HepG2 (cell line): ENCODE data around the gene MOGAT3. TPM values are rescaled to one million over a fixed set of nuclear protein-coding genes. Genes with fewer than 3 reads are reported as not detected.

ENCODE experiments used
- ARID5B ChIP-seq: IDR thresholded peaks from 2 replicates; pipeline ENCODE4 v1.4.0; 2020; ENCODE audit warnings: mild to moderate bottlenecking, missing genetic modification reagents
- CREM ChIP-seq, 2 experiments: sonication (generic) in 1 of 2; formaldehyde crosslinking in 1 of 2; IDR thresholded peaks; 2 replicates each; pipeline versions ENCODE4 v1.4.0 to v1.6.1; 2016 to 2020; ENCODE audit warnings: antibody characterized with exemption in 1 of 2, mild to moderate bottlenecking in 1 of 2, missing genetic modification reagents in 1 of 2
- ELF3 ChIP-seq: IDR thresholded peaks from 2 replicates; pipeline ENCODE4 v1.6.1; 2016; ENCODE audit warnings: missing genetic modification reagents, missing compliant biosample characterization
- KLF9 ChIP-seq: IDR thresholded peaks from 2 replicates; pipeline ENCODE4 v1.6.1; 2016; ENCODE audit warnings: low read depth
- LCORL ChIP-seq, 2 experiments: fragments of 450-650 bp in 1 of 2; sonication (generic) in 1 of 2; formaldehyde crosslinking in 1 of 2; IDR thresholded peaks; 2 replicates each; pipeline versions ENCODE4 v1.5.0 to v1.6.1; 2017 to 2020; ENCODE audit warnings: antibody characterized with exemption in 1 of 2, missing genetic modification reagents in 1 of 2
- MTA1 ChIP-seq: sonication (generic); formaldehyde crosslinking; IDR thresholded peaks from 2 replicates; pipeline ENCODE4 v1.4.0; 2020; ENCODE audit warnings: missing genetic modification reagents, mild to moderate bottlenecking, borderline replicate concordance
- NFYC ChIP-seq: IDR thresholded peaks from 2 replicates; pipeline ENCODE4 v1.6.1; 2016; ENCODE audit warnings: missing genetic modification reagents, missing compliant biosample characterization
- NR0B2 ChIP-seq: sonication (generic); formaldehyde crosslinking; IDR thresholded peaks from 2 replicates; pipeline ENCODE4 v1.4.0; 2020; ENCODE audit warnings: mild to moderate bottlenecking, missing genetic modification reagents
- PTBP1 ChIP-seq: fragments of 200-400 bp; formaldehyde crosslinking; IDR thresholded peaks from 2 replicates; pipeline ENCODE4 v1.6.1; 2018; ENCODE audit warnings: low read length, low read depth; ENCODE audit not compliant: poor library complexity, severe bottlenecking
- SOX6 ChIP-seq, 2 experiments: fragments of 450-650 bp in 1 of 2; sonication (generic) in 1 of 2; formaldehyde crosslinking in 1 of 2; IDR thresholded peaks; 2 replicates each; pipeline versions ENCODE4 v1.4.0 to v1.6.1; 2017 to 2020; ENCODE audit warnings: antibody characterized with exemption in 1 of 2, mild to moderate bottlenecking in 1 of 2, missing genetic modification reagents in 1 of 2
- STAT5B ChIP-seq: sonication (generic); formaldehyde crosslinking; IDR thresholded peaks from 2 replicates; pipeline ENCODE4 v1.4.0; 2020; ENCODE audit warnings: missing genetic modification reagents
- TFDP2 ChIP-seq: sonication (generic); formaldehyde crosslinking; IDR thresholded peaks from 2 replicates; pipeline ENCODE4 v1.4.0; 2020; ENCODE audit warnings: missing genetic modification reagents
- THAP7 ChIP-seq: sonication (generic); formaldehyde crosslinking; IDR thresholded peaks from 2 replicates; pipeline ENCODE4 v1.8.1; 2023; ENCODE audit warnings: mild to moderate bottlenecking, missing genetic modification reagents
- YY1 ChIP-seq: IDR thresholded peaks from 2 replicates; pipeline ENCODE4 v1.6.1; 2011; ENCODE audit warnings: low read length, low read depth, moderate library complexity, mild to moderate bottlenecking; ENCODE audit not compliant: insufficient read depth, insufficient replicate concordance
- ZNF281 ChIP-seq: sonication (generic); formaldehyde crosslinking; IDR thresholded peaks from 2 replicates; pipeline ENCODE4 v1.4.0; 2020; ENCODE audit warnings: missing genetic modification reagents, borderline replicate concordance
- ZNF777 ChIP-seq: sonication (generic); formaldehyde crosslinking; IDR thresholded peaks from 2 replicates; pipeline ENCODE4 v1.4.0; 2020; ENCODE audit warnings: missing genetic modification reagents
- polyA plus RNA-seq, 8 experiments: library from polyadenylated mRNA; depleted of rRNA in 3 of 8; stranded (reverse) in 7 of 8; unstranded in 1 of 8; fragments of >200 nt; fragmentation: Illumina TruSeq in 4 of 8; extraction: Trizol in 4 of 8; gene quantifications; 2 replicates each; pipeline versions ENCODE4 v1.2.1 to v1.2.3, GENCODE V29; 2011 to 2016; ENCODE audit warnings: low read depth in 4 of 8, missing spikeins in 1 of 8, mixed read lengths in 1 of 8; ENCODE audit not compliant: insufficient read depth in 1 of 8
- total RNA-seq, 5 experiments: library from RNA; depleted of rRNA; stranded (reverse); fragments of >200 nt; fragmentation: Illumina TruSeq; extraction: Trizol; gene quantifications; 2 replicates each; pipeline ENCODE4 v1.2.3, GENCODE V29; 2016; ENCODE audit warnings: low read depth in 1 of 5

Gene MOGAT3
- total and polyA plus RNA-seq, 2 of the 13 experiments (the other 11 are each of a cell fraction or from before 2014, with no cell fraction given), result 22.5 to 30.5 TPM

GRCh38 chr7:101217388-101218235, 16.8 kb upstream of the MOGAT3 start, which contains the start of the genes PLOD3 and ZNHIT1 (continued):
- TF ChIP-seq LCORL (IDR thresholded peaks at IDR 0.05) (no peak), LCORL (CRISPR knock-in tag; IDR thresholded peaks at IDR 0.05) (peak; percentile 28; the same call in 1 of the 2 replicates), ZNF777 (CRISPR knock-in tag) (peak; percentile 38; the same call in 1 of the 2 replicates), PTBP1 (no peak), NFYC (CRISPR knock-in tag) (no peak), YY1 (peak; percentile 96), NR0B2 (CRISPR knock-in tag) (peak; percentile 75), ELF3 (peak; percentile 55), KLF9 (CRISPR knock-in tag) (peak; percentile 66; the same call in 1 of the 2 replicates), THAP7 (CRISPR knock-in tag) (no peak), ARID5B (no peak; the same call in 1 of the 2 replicates), SOX6 (IDR thresholded peaks at IDR 0.05) (no peak), SOX6 (CRISPR knock-in tag; IDR thresholded peaks at IDR 0.05) (peak; percentile 61), STAT5B (CRISPR knock-in tag) (no peak), TFDP2 (CRISPR knock-in tag) (peak; percentile 80), CREM (IDR thresholded peaks at IDR 0.05) (peak; percentile 92), CREM (CRISPR knock-in tag; IDR thresholded peaks at IDR 0.05) (no peak), ZNF281 (CRISPR knock-in tag) (peak; percentile 85), MTA1 (CRISPR knock-in tag) (no peak)
